GM19099 (cell line): ENCODE data around the gene RNF5.

Experiments
- POLR2A ChIP-seq: IDR thresholded peaks from 3 replicates; pipeline ENCODE4 v1.6.1; 2011; ENCODE audit warnings: low read depth; ENCODE audit not compliant: insufficient read length; ENCODE audit errors: extremely low read depth

The RNF5 gene

GRCh38 chr6:32177788-32178546 is at the start of gene RNF5:
TSS of gene RNF5 (plus strand) at chr6:32178405. CDS start at chr6:32178512, 107 bp downstream.
- no peak for TF ChIP-seq POLR2A

GRCh38 chr6:32128751-32129296 is 49.4 kb upstream of the RNF5 start:
- no peak for TF ChIP-seq POLR2A

- TF ChIP-seq POLR2A = no peak
Observed at GRCh38 chr6:32129297-32130088, 48.7 kb upstream of the RNF5 start.

GRCh38 chr6:32131439-32131948 is 46.7 kb upstream of the RNF5 start:
- no peak for TF ChIP-seq POLR2A

- no peak for TF ChIP-seq POLR2A
Observed at GRCh38 chr6:32132110-32132509, 46.1 kb upstream of the RNF5 start.

GRCh38 chr6:32133786-32134185 is 44.4 kb upstream of the RNF5 start:
- TF ChIP-seq POLR2A = no peak

- TF ChIP-seq POLR2A = no peak
Observed at GRCh38 chr6:32137454-32137853, 40.8 kb upstream of the RNF5 start.

GRCh38 chr6:32139590-32139989 is 38.6 kb upstream of the RNF5 start:
- TF ChIP-seq POLR2A = no peak

GRCh38 chr6:32140420-32141046 is 37.7 kb upstream of the RNF5 start:
- no peak for TF ChIP-seq POLR2A

- no peak for TF ChIP-seq POLR2A
Observed at GRCh38 chr6:32146287-32146686, 31.9 kb upstream of the RNF5 start.

GRCh38 chr6:32146687-32147086 is 31.5 kb upstream of the RNF5 start:
- no peak for TF ChIP-seq POLR2A

- no peak for TF ChIP-seq POLR2A
Observed at GRCh38 chr6:32147401-32148132, 30.6 kb upstream of the RNF5 start.

- TF ChIP-seq POLR2A = no peak
Observed at GRCh38 chr6:32148289-32149091, 29.7 kb upstream of the RNF5 start.

- no peak for TF ChIP-seq POLR2A
Observed at GRCh38 chr6:32149092-32149755, 29.0 kb upstream of the RNF5 start.
